Activated naive CD4-positive, alpha-beta T cell treated with anti-CD3 and anti-CD28 coated beads, Interleukin-2, amount 50 U/mL, for 72 hours (primary cell): Measurements from ENCODE around the gene RNF2. TPM values are rescaled to one million over a fixed set of nuclear protein-coding genes. Genes with fewer than 3 reads are reported as not detected.

ENCODE experiments used
- ATAC-seq, 2 donors: fragments of 150-1000 bp; cut with Tn5 transposase; 2 replicates each; pipeline ENCODE4 v1.10.0; 2021; ENCODE audit warnings: mild to moderate bottlenecking in 2 of 2, moderate library complexity in 2 of 2
- DNase-seq, 2 donors: peaks; one replicate each; pipeline ENCODE4 v3.0.0; 2021 to 2022; ENCODE audit warnings: low spot score in 2 of 2
- H3K27ac Mint-ChIP-seq, 2 donors: one replicate each; pipeline ENCODE4 v1.8.0; 2022; ENCODE audit warnings: mild to moderate bottlenecking in 2 of 2, mixed read lengths in 2 of 2
- H3K36me3 Mint-ChIP-seq, 2 donors: one replicate each; pipeline ENCODE4 v1.8.0; 2022; ENCODE audit warnings: mixed read lengths in 2 of 2
- H3K9me3 Mint-ChIP-seq, 2 donors: one replicate each; pipeline ENCODE4 v1.8.0; 2022; ENCODE audit warnings: mixed read lengths in 2 of 2
- total RNA-seq, 2 donors: library from RNA; stranded (reverse); gene quantifications; one replicate each; pipeline ENCODE4 v1.2.3, GENCODE V29; 2022

Gene RNF2
- total RNA-seq, 2 donors from 2014 or later = 14.2 to 20.6 TPM

DNA sequence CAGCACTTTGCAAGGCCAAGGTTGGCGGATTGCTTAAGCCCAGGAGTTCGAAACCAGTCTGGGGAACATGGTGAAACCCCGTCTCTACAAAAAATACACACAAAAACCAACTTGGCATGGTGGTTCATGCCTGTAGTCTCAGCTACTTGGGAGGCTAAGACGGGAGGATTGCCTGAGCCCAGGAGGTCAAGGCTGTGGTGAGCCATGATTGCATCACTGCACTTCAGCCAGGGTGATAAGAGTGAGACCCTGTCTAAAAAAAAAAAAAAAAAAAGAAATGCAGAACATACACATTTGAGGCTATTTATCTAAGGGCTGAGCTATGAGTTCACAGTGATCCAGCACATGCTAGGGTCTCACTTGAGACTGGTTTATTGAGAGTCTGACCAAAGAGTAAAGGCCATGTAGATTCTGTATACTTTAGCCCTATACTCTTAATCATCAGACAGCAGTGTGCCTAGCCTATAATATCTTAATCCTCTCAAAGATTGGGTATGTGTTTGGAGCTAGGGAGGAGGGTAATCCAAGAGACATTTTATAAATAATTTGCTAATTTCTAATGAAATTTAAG is 23.9 kb downstream of the RNF2 start:
- peaks cover 5 to 9% of the 10 kb centered on the region in 2 donors for H3K9me3 Mint-ChIP-seq
- ATAC-seq (no peak), DNase-seq (no peak)
- H3K36me3 Mint-ChIP-seq = peaks cover 0 to 45% of the 10 kb centered on the region in 2 donors
- no peak overlapping the region for H3K27ac Mint-ChIP-seq

DNA sequence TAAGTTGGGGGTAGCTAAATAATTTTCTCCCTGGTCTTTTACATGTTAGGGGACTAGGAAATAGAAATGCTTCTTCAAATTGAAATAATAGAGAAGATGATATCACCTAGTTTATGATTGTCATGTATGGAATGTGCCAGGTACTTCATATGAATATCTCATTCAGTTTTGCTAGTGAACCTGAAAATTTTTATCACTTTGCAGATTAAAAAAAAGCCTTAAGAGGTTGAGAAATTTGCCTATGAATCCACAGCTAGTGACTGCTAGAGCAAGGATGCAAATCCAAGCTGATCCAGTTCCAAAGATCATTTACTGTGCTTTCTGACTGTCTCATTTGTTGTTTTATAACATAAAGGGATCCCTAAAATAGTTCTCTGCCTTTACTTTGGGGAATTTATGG is 24.7 kb downstream of the RNF2 start:
- DNase-seq (no peak), ATAC-seq (no peak)
- Mint-ChIP-seq H3K27ac (no peak overlapping the region), H3K36me3 (peaks cover 0 to 39% of the 10 kb centered on the region in 2 donors), H3K9me3 (peaks cover 5 to 9% of the 10 kb centered on the region in 2 donors)

DNA sequence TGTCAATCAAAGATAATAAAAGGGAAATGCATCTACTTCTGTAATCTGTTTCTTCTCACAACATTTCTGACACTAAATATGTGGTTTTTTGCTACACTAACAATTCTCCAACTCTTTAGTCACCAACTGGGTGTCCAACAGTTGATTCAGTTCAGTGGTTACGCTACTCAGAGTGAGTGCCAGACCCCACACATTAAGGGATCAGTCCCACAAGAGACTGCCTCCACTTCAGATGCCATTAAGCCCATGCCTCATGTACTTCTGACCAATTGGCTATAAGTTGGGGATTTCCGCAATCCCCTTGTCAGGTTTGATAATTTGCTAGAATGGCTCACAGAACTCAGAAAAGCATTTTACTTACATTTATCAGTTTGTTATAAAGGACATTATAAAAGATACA is 28.4 kb downstream of the RNF2 start:
- ATAC-seq = peak in 1 of 2 donors; percentile 31
- peak overlapping the region in 1 of 2 donors; percentile 52 for H3K27ac Mint-ChIP-seq
- peaks cover 0 to 24% of the 10 kb centered on the region in 2 donors for H3K36me3 Mint-ChIP-seq
- DNase-seq = no peak
- H3K9me3 Mint-ChIP-seq = peaks cover 5 to 13% of the 10 kb centered on the region in 2 donors

DNA sequence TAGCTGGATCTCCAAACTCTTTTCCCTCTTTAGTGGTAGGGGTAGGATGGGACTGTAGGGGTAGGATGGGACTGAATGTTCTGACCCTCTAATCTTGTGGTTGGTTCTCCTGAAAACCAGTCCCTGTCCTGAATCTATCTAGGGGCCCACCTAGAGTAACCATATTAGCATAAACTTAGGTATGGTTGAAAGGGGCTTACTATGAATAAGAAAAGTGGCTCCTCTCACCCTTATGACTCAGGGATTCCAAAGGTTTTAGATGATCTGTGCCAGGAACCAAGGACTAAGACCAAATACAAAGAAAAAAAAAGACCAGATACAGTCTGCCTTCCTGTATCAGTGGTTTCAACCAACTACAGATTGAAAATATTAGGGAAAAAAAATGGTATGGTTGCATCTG is 28.9 kb downstream of the RNF2 start:
- no peak for DNase-seq
- peaks cover 5 to 13% of the 10 kb centered on the region in 2 donors for H3K9me3 Mint-ChIP-seq
- no peak overlapping the region for H3K27ac Mint-ChIP-seq
- ATAC-seq = peak; percentile 13 to 56
- H3K36me3 Mint-ChIP-seq = peaks cover 0 to 24% of the 10 kb centered on the region in 2 donors

DNA sequence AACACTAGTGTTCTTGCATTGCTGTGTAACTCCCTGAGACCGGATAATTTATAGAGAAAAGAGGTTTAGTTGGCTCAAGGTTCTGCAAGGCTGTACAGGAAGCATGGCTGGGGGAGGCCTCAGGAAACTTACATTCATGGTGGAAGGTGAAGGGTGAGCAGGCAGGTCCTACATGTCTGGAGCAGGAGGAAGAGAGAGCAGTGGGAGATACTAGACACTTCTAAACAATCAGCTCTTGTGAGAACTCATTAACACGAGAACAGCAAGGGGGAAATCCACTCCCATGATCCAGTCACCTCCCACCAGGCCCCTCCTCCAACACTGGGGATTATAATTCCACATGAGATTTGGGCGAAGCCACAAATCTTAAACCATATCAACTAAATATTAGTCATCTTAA is 30.1 kb downstream of the RNF2 start:
- no peak for ATAC-seq
- peaks cover 5 to 13% of the 10 kb centered on the region in 2 donors for H3K9me3 Mint-ChIP-seq

DNA sequence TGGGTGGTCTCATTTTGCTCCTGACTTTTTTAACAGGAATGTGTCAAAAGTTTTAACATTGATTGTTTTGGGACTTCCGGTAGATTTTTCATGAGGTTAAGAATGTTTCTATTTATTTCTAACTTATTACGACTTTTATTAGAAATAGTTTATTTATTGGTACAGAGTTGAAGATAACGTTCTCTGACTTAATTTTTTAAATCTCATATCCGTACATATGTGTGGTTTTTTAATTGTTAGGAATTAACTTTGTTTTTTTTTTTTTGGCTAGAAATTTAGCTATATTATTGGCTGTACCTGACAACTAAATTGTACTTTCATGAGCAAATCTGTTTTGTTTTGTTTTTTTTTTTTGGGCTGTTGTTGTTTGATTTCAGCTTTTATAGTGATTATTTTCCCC is 32.0 kb downstream of the RNF2 start:
- Mint-ChIP-seq H3K27ac (no peak overlapping the region), H3K9me3 (peaks cover 0 to 13% of the 10 kb centered on the region in 2 donors), H3K36me3 (peaks cover 0 to 23% of the 10 kb centered on the region in 2 donors)
- DNase-seq (no peak), ATAC-seq (no peak)

More for the DNA sequence above, 30.1 kb downstream of the RNF2 start:
- peaks cover 0 to 31% of the 10 kb centered on the region in 2 donors for H3K36me3 Mint-ChIP-seq
- DNase-seq = no peak
- no peak overlapping the region for H3K27ac Mint-ChIP-seq

DNA sequence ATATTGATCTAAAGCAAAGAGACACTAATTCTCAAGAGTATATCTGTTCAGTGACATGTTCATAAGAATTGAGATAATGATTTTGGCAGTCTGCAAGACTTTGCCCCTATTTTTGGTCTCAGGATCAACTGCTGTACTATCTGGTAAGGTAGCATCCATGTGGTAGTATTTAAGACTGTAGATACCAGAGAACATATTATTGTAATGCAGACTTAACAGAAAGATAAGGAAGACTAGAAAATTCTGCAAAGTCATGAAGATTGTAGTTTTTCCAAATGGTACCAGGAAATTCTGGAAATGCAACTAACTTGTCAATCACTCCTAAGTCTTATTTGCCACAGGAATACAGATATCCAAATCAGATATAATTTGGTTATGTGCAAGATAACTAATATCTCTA is 35.1 kb downstream of the RNF2 start:
- Mint-ChIP-seq H3K27ac (no peak overlapping the region), H3K36me3 (peaks cover 0 to 19% of the 10 kb centered on the region in 2 donors), H3K9me3 (peaks cover 0 to 9% of the 10 kb centered on the region in 2 donors)
- DNase-seq (no peak), ATAC-seq (no peak)

DNA sequence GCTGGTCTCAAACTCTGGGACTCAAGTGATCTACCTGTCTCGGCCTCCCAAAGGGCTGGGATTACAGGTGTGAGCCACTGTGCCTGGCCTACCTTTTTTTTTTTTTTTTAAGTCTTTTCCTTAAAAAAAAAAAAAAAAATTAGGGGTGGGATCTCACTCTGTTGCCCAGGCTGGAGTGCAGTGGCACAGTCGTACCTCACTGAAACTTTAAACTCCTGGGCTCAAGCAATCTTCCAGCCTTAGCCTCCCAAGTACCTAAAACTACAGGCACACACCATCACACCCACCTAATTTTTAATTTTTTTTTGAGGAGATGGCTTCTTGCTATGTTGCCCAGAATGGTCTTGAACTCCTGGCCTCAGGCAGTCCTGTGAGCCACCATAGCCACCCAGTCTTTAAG is 38.5 kb downstream of the RNF2 start:
- no peak for ATAC-seq
- peaks cover 8 to 15% of the 10 kb centered on the region in 2 donors for H3K36me3 Mint-ChIP-seq
- no peak overlapping the region for H3K27ac Mint-ChIP-seq
- H3K9me3 Mint-ChIP-seq = peaks cover 0 to 4% of the 10 kb centered on the region in 2 donors
- no peak for DNase-seq

DNA sequence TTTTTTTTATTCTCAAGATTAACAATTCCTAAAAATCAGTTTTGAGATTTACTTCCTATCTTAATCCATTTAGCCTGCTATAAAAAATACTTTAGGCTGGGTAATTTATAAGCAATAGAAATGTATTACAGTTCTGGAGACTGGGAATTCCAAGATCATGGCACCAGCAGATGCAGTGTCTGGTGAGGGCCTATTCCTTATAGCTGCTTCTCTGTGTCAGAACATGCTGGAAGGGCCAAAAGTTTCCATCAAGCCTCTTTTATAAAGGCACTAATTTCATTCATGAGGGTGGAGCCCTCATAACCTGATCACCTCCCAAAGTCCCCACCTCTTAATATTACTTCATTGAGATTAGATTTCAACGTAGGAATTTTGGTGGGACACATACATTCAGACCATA is 41.7 kb downstream of the RNF2 start:
- no peak overlapping the region for H3K27ac Mint-ChIP-seq
- peaks cover under 1 to 8% of the 10 kb centered on the region in 2 donors for H3K36me3 Mint-ChIP-seq
- DNase-seq = no peak
- no peaks in the 10 kb centered on the region for H3K9me3 Mint-ChIP-seq
- no peak for ATAC-seq

DNA sequence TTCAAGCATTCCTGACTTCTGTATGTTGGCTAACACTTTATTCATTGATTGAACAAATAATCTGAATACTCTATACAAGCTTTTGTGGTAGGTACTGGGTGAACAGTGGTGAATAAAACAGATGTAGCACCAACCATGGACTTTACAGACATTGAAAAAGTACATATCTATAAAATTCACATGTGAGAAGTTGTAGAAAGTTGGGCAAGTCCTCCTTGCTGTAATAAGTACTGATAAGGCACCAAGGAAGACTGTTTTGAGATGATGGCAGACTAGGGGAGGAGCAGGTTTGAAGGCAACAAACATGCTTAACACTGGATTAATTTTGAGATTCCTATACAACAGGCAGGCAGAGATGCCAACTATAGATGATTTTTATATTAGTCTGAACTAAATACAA is 42.4 kb downstream of the RNF2 start:
- ATAC-seq = no peak
- Mint-ChIP-seq H3K36me3 (peaks cover 0 to 8% of the 10 kb centered on the region in 2 donors), H3K9me3 (no peaks in the 10 kb centered on the region), H3K27ac (peak overlapping the region in 1 of 2 donors; percentile 65)
- DNase-seq = no peak

DNA sequence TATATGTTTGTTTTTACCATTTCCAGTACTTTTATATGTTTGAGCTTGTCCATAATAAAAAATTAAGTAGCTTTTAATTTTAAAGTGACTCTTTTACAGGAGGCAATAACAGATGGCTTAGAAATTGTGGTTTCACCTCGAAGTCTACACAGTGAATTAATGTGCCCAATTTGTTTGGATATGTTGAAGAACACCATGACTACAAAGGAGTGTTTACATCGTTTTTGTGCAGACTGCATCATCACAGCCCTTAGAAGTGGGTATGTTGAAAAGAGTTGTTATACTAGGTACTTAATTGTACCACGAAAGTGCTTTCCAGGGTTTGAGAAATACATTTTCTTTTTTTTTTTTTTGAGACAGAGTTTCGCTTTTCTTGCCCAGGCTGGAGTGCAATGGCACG is 46.1 kb downstream of the RNF2 start:
- no peak overlapping the region for H3K27ac Mint-ChIP-seq
- ATAC-seq = no peak
- no peak for DNase-seq
- H3K36me3 Mint-ChIP-seq = peaks cover 0 to 12% of the 10 kb centered on the region in 2 donors
- H3K9me3 Mint-ChIP-seq = no peaks in the 10 kb centered on the region

DNA sequence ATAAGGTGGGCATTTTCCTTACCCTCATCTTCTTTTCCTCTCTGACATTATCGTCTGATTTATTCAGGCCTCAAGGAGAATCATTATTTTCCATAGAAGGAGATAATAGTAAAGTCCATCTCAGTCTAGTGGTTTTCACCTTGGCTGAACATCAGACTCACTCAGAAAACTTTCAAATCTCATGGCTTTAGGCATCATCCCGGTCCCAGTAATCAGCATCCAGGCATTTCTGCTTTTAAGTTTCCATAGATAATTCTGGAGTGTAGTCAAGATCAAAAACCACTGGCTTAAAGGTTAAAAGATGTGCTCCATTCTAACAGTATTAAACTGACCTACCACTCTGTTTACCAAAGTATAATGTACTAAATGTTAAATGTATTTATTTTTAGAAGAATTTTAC is 49.4 kb downstream of the RNF2 start:
- no peak for ATAC-seq

DNA sequence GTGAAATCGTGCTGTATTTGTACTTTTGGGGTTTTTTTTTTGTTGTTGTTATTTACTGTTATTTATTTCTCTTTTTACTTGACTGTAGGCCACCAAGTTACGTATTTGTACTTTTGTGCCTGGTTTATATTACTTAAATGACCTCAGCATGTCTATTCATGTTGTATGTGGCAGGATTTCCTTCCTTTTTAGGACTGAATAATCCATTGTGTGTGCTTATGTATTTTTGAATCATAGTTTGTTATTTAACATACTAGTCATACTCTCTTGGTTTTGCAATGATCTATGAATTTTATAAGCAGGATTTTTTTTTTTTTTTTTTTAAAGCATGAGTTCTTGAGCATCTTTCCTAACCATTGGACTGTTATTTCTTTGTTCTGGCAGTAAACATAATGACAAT is 51.2 kb downstream of the RNF2 start:
- Mint-ChIP-seq H3K27ac (no peak overlapping the region), H3K36me3 (peaks cover 10 to 26% of the 10 kb centered on the region in 2 donors)
- DNase-seq = no peak

More for the DNA sequence above, 49.4 kb downstream of the RNF2 start:
- Mint-ChIP-seq H3K9me3 (no peaks in the 10 kb centered on the region), H3K36me3 (peaks cover 9 to 10% of the 10 kb centered on the region in 2 donors), H3K27ac (no peak overlapping the region)
- no peak for DNase-seq

DNA sequence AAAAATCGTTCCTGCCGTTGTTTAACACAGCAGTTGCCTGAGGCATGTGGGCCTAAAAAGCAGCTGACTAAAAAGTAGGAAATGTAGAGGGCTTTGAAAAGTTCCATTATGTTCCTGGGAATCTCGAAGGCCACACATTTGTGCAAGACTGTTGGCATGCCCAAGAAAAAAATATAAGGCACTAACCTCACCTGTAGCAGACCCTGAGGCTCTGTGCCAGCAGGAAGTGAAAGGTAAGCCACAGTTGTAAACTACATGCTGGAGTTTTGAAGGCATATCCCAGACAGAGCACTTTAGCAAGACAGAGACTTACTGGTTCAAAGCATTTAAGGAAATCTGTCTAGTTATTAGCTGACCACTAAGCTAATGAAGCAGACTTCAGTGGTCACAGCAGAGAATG is 58.7 kb downstream of the RNF2 start:
- H3K36me3 Mint-ChIP-seq = peaks cover 15 to 30% of the 10 kb centered on the region in 2 donors
- no peak overlapping the region for H3K27ac Mint-ChIP-seq
- no peak for DNase-seq
- ATAC-seq = no peak
- peaks cover 5 to 6% of the 10 kb centered on the region in 2 donors for H3K9me3 Mint-ChIP-seq

More for the DNA sequence above, 51.2 kb downstream of the RNF2 start:
- H3K9me3 Mint-ChIP-seq = no peaks in the 10 kb centered on the region
- no peak for ATAC-seq

DNA sequence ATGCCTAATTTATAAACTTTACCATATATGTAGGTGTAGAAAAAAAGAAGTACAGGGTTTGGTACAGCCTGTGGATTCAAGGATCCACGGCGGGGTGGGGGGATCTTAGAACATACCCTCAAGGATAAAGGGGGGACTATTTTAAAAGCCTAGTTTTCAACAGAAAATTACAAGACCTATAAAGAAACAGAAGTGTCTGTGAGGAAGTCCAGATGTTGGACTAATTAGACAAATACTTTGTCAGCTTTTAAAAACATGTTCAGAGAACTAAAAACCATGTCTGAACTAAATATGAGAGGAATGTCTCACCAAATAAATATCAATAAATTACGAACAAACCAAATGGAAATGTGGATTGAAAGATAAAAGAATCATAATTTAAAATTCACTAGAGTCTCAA is 59.8 kb downstream of the RNF2 start:
- ATAC-seq (no peak), DNase-seq (no peak)
- Mint-ChIP-seq H3K9me3 (peaks cover 11 to 14% of the 10 kb centered on the region in 2 donors), H3K36me3 (peaks cover 20 to 26% of the 10 kb centered on the region in 2 donors), H3K27ac (no peak overlapping the region)

DNA sequence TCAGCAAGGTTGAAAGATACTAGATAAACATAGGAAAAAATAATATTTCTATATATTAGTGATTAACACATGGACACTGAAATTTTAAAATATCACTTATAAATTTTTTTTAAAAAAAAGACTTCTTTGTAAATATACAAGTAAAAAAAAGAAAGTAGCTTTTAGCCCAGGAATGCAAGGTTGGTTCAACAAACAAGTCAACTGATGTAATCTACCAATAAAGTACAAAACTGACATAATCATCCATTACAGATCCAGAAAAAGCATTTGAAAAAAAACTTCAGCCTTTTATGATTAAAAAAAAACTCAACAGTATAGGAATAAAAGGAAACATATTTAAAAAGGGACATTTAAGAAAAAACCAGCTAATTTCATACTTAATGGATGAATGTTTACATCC is 63.0 kb downstream of the RNF2 start:
- H3K9me3 Mint-ChIP-seq = peaks cover 14 to 19% of the 10 kb centered on the region in 2 donors
- no peak overlapping the region for H3K27ac Mint-ChIP-seq
- DNase-seq (no peak), ATAC-seq (no peak)
- H3K36me3 Mint-ChIP-seq = peaks cover 7 to 11% of the 10 kb centered on the region in 2 donors

DNA sequence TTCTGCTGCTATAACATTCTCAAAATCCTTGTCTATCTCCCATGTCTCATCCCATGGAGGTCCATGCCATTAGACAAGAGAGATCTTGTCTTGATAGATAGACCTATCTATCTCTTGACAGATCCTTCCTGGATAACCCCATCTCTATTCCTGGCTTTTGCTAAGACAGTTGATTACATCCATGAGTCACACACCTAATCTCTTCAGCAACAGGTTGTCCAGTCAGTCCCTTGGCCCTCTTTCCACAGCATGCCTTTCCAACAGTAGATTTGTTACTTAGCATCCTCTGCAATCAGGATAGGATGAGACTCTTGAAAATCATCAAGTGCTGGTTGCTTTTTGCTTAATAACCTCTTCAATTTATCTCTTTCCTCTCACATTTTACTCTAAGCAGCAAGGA is 64.8 kb downstream of the RNF2 start:
- no peak overlapping the region for H3K27ac Mint-ChIP-seq
- no peak for DNase-seq
- peaks cover 7% of the 10 kb centered on the region in 2 donors for H3K36me3 Mint-ChIP-seq
- H3K9me3 Mint-ChIP-seq = peaks cover 14 to 19% of the 10 kb centered on the region in 2 donors
- ATAC-seq = no peak

DNA sequence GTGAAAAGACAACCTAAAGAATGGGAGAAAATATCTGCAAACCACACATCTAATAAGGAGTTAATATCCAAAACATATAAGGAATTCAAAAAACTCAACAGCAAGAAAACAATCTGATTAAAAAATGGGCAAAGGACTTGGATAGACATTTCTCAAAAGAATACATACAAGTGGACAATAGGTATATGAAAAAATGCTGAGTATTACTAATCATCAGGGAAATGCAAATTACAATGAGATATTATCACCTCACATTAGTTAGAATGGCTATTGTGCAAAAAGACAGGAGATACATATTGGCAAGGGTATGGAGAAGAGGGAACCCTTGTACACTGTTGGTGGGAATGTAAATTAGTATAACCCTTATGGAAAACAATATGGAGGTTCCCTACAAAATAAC is 66.5 kb downstream of the RNF2 start:
- Mint-ChIP-seq H3K27ac (no peak overlapping the region), H3K9me3 (peaks cover 14 to 19% of the 10 kb centered on the region in 2 donors), H3K36me3 (peaks cover 7% of the 10 kb centered on the region in 2 donors)
- DNase-seq (no peak), ATAC-seq (no peak)
